ENCODE data around the gene LMBR1L. TPM values are rescaled to one million over a fixed set of nuclear protein-coding genes. Genes with fewer than 3 reads are reported as not detected.

Gene LMBR1L
- total and polyA plus RNA-seq, 2 of the 13 experiments (the other 11 are each of a cell fraction or from before 2014, with no cell fraction given), result 12.2 to 65.9 TPM

- TF ChIP-seq ZFP37 (CRISPR knock-in tag; IDR thresholded peaks at IDR 0.05; ENCODE audit: borderline replicate concordance) (peak; percentile 68; the same call in 1 of the 2 replicates), CBX1 (IDR thresholded peaks at IDR 0.05; ENCODE audit: low read depth) (no peak), ZNF441 (CRISPR knock-in tag; IDR thresholded peaks at IDR 0.05; ENCODE audit: borderline replicate concordance) (no peak; the same call in 1 of the 2 replicates), ATM (IDR thresholded peaks at IDR 0.05; ENCODE audit: borderline replicate concordance) (no peak), PAX8 (CRISPR knock-in tag; IDR thresholded peaks at IDR 0.05; ENCODE audit: borderline replicate concordance) (no peak), ZNF562 (CRISPR knock-in tag; IDR thresholded peaks at IDR 0.05; ENCODE audit: borderline replicate concordance) (no peak), CENPX (CRISPR knock-in tag; IDR thresholded peaks at IDR 0.05) (no peak), ZSCAN30 (CRISPR knock-in tag; IDR thresholded peaks at IDR 0.05) (no peak), ZBTB7A (CRISPR knock-in tag; IDR thresholded peaks at IDR 0.05) (peak; percentile 84), TOPORS (CRISPR knock-in tag; IDR thresholded peaks at IDR 0.05) (no peak), ZBTB7B (CRISPR knock-in tag; IDR thresholded peaks at IDR 0.05) (no peak; the same call in 1 of the 2 replicates), SP4 (CRISPR knock-in tag; IDR thresholded peaks at IDR 0.05) (peak; percentile 79), GLI4 (CRISPR knock-in tag; IDR thresholded peaks at IDR 0.05; ENCODE audit: borderline replicate concordance) (no peak), SMARCE1 (IDR thresholded peaks at IDR 0.05; ENCODE audit: borderline replicate concordance) (no peak)
- TF ChIP-seq, protein P1, sequence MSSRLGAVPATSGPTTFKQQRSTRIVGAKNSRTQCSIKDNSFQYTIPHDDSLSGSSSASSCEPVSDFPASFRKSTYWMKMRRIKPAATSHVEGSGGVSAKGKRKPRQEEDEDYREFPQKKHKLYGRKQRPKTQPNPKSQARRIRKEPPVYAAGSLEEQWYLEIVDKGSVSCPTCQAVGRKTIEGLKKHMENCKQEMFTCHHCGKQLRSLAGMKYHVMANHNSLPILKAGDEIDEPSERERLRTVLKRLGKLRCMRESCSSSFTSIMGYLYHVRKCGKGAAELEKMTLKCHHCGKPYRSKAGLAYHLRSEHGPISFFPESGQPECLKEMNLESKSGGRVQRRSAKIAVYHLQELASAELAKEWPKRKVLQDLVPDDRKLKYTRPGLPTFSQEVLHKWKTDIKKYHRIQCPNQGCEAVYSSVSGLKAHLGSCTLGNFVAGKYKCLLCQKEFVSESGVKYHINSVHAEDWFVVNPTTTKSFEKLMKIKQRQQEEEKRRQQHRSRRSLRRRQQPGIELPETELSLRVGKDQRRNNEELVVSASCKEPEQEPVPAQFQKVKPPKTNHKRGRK (CRISPR knock-in tag; IDR thresholded peaks at IDR 0.05), result no peak
- TF ChIP-seq, protein P2, sequence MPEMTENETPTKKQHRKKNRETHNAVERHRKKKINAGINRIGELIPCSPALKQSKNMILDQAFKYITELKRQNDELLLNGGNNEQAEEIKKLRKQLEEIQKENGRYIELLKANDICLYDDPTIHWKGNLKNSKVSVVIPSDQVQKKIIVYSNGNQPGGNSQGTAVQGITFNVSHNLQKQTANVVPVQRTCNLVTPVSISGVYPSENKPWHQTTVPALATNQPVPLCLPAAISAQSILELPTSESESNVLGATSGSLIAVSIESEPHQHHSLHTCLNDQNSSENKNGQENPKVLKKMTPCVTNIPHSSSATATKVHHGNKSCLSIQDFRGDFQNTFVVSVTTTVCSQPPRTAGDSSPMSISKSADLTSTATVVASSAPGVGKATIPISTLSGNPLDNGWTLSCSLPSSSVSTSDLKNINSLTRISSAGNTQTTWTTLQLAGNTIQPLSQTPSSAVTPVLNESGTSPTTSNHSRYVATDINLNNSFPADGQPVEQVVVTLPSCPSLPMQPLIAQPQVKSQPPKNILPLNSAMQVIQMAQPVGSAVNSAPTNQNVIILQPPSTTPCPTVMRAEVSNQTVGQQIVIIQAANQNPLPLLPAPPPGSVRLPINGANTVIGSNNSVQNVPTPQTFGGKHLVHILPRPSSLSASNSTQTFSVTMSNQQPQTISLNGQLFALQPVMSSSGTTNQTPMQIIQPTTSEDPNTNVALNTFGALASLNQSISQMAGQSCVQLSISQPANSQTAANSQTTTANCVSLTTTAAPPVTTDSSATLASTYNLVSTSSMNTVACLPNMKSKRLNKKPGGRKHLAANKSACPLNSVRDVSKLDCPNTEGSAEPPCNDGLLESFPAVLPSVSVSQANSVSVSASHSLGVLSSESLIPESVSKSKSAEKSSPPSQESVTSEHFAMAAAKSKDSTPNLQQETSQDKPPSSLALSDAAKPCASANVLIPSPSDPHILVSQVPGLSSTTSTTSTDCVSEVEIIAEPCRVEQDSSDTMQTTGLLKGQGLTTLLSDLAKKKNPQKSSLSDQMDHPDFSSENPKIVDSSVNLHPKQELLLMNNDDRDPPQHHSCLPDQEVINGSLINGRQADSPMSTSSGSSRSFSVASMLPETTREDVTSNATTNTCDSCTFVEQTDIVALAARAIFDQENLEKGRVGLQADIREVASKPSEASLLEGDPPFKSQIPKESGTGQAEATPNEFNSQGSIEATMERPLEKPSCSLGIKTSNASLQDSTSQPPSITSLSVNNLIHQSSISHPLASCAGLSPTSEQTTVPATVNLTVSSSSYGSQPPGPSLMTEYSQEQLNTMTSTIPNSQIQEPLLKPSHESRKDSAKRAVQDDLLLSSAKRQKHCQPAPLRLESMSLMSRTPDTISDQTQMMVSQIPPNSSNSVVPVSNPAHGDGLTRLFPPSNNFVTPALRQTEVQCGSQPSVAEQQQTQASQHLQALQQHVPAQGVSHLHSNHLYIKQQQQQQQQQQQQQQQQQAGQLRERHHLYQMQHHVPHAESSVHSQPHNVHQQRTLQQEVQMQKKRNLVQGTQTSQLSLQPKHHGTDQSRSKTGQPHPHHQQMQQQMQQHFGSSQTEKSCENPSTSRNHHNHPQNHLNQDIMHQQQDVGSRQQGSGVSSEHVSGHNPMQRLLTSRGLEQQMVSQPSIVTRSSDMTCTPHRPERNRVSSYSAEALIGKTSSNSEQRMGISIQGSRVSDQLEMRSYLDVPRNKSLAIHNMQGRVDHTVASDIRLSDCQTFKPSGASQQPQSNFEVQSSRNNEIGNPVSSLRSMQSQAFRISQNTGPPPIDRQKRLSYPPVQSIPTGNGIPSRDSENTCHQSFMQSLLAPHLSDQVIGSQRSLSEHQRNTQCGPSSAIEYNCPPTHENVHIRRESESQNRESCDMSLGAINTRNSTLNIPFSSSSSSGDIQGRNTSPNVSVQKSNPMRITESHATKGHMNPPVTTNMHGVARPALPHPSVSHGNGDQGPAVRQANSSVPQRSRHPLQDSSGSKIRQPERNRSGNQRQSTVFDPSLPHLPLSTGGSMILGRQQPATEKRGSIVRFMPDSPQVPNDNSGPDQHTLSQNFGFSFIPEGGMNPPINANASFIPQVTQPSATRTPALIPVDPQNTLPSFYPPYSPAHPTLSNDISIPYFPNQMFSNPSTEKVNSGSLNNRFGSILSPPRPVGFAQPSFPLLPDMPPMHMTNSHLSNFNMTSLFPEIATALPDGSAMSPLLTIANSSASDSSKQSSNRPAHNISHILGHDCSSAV (CRISPR knock-in tag; IDR thresholded peaks at IDR 0.05; ENCODE audit: borderline replicate concordance), result no peak
- TF ChIP-seq, protein P3, sequence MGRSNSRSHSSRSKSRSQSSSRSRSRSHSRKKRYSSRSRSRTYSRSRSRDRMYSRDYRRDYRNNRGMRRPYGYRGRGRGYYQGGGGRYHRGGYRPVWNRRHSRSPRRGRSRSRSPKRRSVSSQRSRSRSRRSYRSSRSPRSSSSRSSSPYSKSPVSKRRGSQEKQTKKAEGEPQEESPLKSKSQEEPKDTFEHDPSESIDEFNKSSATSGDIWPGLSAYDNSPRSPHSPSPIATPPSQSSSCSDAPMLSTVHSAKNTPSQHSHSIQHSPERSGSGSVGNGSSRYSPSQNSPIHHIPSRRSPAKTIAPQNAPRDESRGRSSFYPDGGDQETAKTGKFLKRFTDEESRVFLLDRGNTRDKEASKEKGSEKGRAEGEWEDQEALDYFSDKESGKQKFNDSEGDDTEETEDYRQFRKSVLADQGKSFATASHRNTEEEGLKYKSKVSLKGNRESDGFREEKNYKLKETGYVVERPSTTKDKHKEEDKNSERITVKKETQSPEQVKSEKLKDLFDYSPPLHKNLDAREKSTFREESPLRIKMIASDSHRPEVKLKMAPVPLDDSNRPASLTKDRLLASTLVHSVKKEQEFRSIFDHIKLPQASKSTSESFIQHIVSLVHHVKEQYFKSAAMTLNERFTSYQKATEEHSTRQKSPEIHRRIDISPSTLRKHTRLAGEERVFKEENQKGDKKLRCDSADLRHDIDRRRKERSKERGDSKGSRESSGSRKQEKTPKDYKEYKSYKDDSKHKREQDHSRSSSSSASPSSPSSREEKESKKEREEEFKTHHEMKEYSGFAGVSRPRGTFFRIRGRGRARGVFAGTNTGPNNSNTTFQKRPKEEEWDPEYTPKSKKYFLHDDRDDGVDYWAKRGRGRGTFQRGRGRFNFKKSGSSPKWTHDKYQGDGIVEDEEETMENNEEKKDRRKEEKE (IDR thresholded peaks at IDR 0.05), result no peak
Observed at GRCh38 chr12:49131051-49131893, 20.6 kb upstream of the LMBR1L start, which contains the start of gene TUBA1B (continued).
